ENCODE measurements around the gene ITGB8. TPM values are rescaled to one million over a fixed set of nuclear protein-coding genes. Genes with fewer than 3 reads are reported as not detected.

The ITGB8 gene
- total and polyA plus RNA-seq, 9 of the 15 experiments (the other 6 are each of a cell fraction or from before 2014, with no cell fraction given) = under 0.01 to 0.03 (median 0.02) TPM; not detected in 6

DNA sequence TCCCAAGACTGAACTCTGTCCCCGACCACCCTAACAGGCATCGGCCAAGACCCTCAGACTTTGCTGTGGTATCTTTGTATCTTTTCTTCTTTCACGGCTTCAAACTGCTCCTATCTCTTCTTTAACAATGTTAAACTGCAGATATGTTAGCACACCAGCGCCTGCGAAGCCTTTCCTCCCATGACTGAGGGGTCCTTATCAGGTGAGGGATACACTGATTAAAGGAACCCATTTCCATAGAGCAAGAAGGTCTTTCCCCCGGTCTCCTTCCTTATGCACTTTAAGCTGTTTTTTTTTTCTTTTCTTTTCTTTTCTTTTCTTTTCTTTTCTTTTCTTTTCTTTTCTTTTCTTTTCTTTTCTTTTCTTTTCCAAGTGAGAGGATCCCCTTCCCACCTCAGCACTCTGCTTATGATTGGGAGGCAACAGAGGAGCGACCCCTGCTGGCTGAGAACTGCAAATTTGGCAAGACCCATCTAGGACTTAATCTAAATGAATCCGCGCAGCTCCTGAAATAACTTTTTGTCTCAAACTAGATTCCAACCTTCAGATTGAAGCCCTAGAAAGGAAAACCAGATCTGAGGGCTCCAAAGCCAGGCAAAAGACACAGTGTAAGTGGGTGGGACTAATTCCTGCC lies 109.9 kb downstream of the ITGB8 start:
- H3K79me2 ChIP-seq (ENCODE audit: control insufficient read depth, insufficient read depth, low read length) = no peaks in the 10 kb centered on the region
- H3K27ac ChIP-seq (ENCODE audit: extremely low read depth, low read depth, low read length) = no peak overlapping the region
- intact Hi-C loops (cut with micrococcal nuclease) = loop anchor here (2.0 to 5.0 kb wide), 3 partner anchors 113 to 733 kb away; partner anchors contain the start of gene POLR1F
- no peaks in the 10 kb centered on the region for H4K20me1 ChIP-seq (replicated peaks; ENCODE audit: control insufficient read depth, insufficient read depth, low read length)
- no peak overlapping the region for H3K4me2 ChIP-seq (ENCODE audit: insufficient read depth, low read length)
- no peak overlapping the region for H2AFZ ChIP-seq (ENCODE audit: low read depth, low read length)
- peak; percentile 88 for FAIRE-seq
- no peak overlapping the region for H3K9ac ChIP-seq (ENCODE audit: insufficient read depth in 1 of 2, low read depth in 2 of 2, low read length in 2 of 2)
- H3K9me1 ChIP-seq (ENCODE audit: control insufficient read depth, insufficient read depth, low read length) = no peaks in the 10 kb centered on the region
- no peak overlapping the region for H3K4me3 ChIP-seq
- ATAC-seq = peak; percentile 92
- no peaks in the 10 kb centered on the region for H3K36me3 ChIP-seq (ENCODE audit: control insufficient read depth, insufficient read depth, low read length)
- H3K4me1 ChIP-seq (replicated peaks in 1 of 2; ENCODE audit: control insufficient read depth in 2 of 2, insufficient read depth in 2 of 2, low read length in 2 of 2) = no peaks in the 10 kb centered on the region
- POLR2A ChIA-PET = interaction anchor here (1.6 kb wide), 1 partner anchor 9 kb away, joined by 3 read pairs; no protein-coding TSS in a partner anchor
- 0 out of 5 replicates have a peak, but pooled peaks cover 0 to 4% of the 10 kb centered on the region in 2 experiments for H3K27me3 ChIP-seq (ENCODE audit: control insufficient read depth in 2 of 2, insufficient read depth in 2 of 2, low read length in 2 of 2)
- peak; percentile 47 to 71 (median 66) for DNase-seq (ENCODE audit: extremely low read depth in 1 of 4, low spot score in 3 of 4)
- CTCF ChIA-PET (ENCODE audit: low intra/inter-chr PET ratio) = interaction anchor here (0.6 to 1.8 kb wide), 4 partner anchors 95 to 693 kb away, joined by 3 to 6 read pairs (median 4); no protein-coding TSS in a partner anchor
- no peaks in the 10 kb centered on the region for H3K9me3 ChIP-seq (replicated peaks; ENCODE audit: control insufficient read depth, insufficient read depth, low read depth, low read length)
- in situ Hi-C loops (cut with MboI) = loop anchor here (10.0 kb wide), 1 partner anchor 696 kb away; no protein-coding TSS in a partner anchor
- no TSS peak for BruUV-seq (replicated peaks)
- 6% methylated on average over 8 of the region's 9 CpGs for WGBS (ENCODE audit: insufficient coverage, low coverage, missing lambda C conversion rate)
- TF ChIP-seq CREB1 (IDR thresholded peaks at IDR 0.05) = no peak
- no peak for TF ChIP-seq CREB1 (CRISPR knock-in tag; IDR thresholded peaks at IDR 0.05)
- TF ChIP-seq ZNF778 (CRISPR knock-in tag; IDR thresholded peaks at IDR 0.05) = no peak
- peak; percentile 64 to 76 (median 71) for TF ChIP-seq CTCF (IDR thresholded peaks at IDR 0.05 in 2 of 3, conservative IDR thresholded peaks at IDR 0.05 in 1 of 3; ENCODE audit: insufficient read depth in 2 of 3, low read depth in 1 of 3, low read length in 3 of 3)
- TF ChIP-seq FOXJ3 (CRISPR knock-in tag; IDR thresholded peaks at IDR 0.05) = no peak
- peak; percentile 59; the same call in 1 of the 2 replicates for TF ChIP-seq REST (IDR thresholded peaks at IDR 0.05; ENCODE audit: borderline replicate concordance)
- no peak for TF ChIP-seq REST (CRISPR knock-in tag; IDR thresholded peaks at IDR 0.05; ENCODE audit: low read depth)
- TF ChIP-seq NR1H2 (CRISPR knock-in tag; IDR thresholded peaks at IDR 0.05) = no peak
- 0 out of 2 replicates have a peak, but pooled peaks have one; percentile 9 for TF ChIP-seq NFIC (IDR thresholded peaks at IDR 0.05)
- TF ChIP-seq SREBF1 (IDR thresholded peaks at IDR 0.05; ENCODE audit: borderline replicate concordance, low read depth, low read length) = no peak
- no peak for TF ChIP-seq MTA2 (IDR thresholded peaks at IDR 0.05; ENCODE audit: low read depth)
